HCT116 (cell line): Measurements from ENCODE around the gene FANK1. TPM values are rescaled to one million over a fixed set of nuclear protein-coding genes. Genes with fewer than 3 reads are reported as not detected.

ENCODE experiments used
- ATAC-seq: fragments of 200-7000 bp; cut with Tn5 transposase; 2 replicates; pipeline ENCODE4 v1.9.1; 2020; ENCODE audit warnings: mild to moderate bottlenecking, moderate library complexity
- BruUV-seq: library from RNA; stranded (reverse); fragments of 400-500 nt; replicated peaks from 2 replicates; lab custom pipeline; 2021; lab: Mats Ljungman, UMichigan
- CTCF ChIA-PET: fragments of 300-600 bp; sonication (Branson Sonifier 250); formaldehyde crosslinking; loops from one replicate; lab custom pipeline; 2021; ENCODE audit warnings: antibody characterized with exemption; lab: Charles Lee
- POLR2A ChIA-PET: fragments of 300-600, 350-600 bp; sonication (Branson Sonifier 250); formaldehyde crosslinking; loops from one replicate; lab custom pipeline; 2021; ENCODE audit warnings: antibody characterized with exemption; lab: Charles Lee
- RAD21 ChIA-PET, 2 experiments: fragments of 300-600 bp; sonication (Branson Sonifier 250); formaldehyde crosslinking; loops; one replicate each; lab custom pipeline; 2023; ENCODE audit warnings: low total read pairs in 2 of 2; ENCODE audit not compliant: uncharacterized antibody in 2 of 2, unreplicated experiment in 2 of 2, low non-redundant PET in 1 of 2; lab: Charles Lee
- DNase-seq: peaks from one replicate; pipeline ENCODE4 v3.0.0-alpha.2; 2010; ENCODE audit warnings: low read depth, low spot score
- H2AFZ ChIP-seq: fragments of 200-600 bp; shearing (Covaris generic), sonication (generic); 2 replicates; pipeline ENCODE4 v1.6.1; 2017; ENCODE audit warnings: low read depth, mixed run types, mixed read lengths, antibody characterized with exemption, low read length; ENCODE audit not compliant: poor library complexity, severe bottlenecking
- H3K27ac ChIP-seq: 2 replicates; pipeline ENCODE4 v1.5.1; 2012; ENCODE audit warnings: low read depth, low read length
- H3K27me3 ChIP-seq: fragments of 200-600 bp; sonication (generic); 2 replicates; pipeline ENCODE4 v1.6.1; 2016; ENCODE audit warnings: mixed run types, low read length, mixed read lengths; ENCODE audit not compliant: insufficient read depth
- H3K36me3 ChIP-seq, 2 experiments: fragments of 200-500 bp in 1 of 2; fragments of 200-600 bp in 1 of 2; sonication (Bioruptor generic) in 1 of 2; sonication (generic) in 1 of 2; 2 replicates each; pipeline versions ENCODE4 v1.5.1 to v1.6.1; 2014 to 2016; ENCODE audit warnings: low read length in 2 of 2, inconsistent platforms in 1 of 2, mixed read lengths in 1 of 2, mixed run types in 1 of 2; ENCODE audit not compliant: insufficient read depth in 2 of 2, control insufficient read depth in 1 of 2
- H3K4me1 ChIP-seq, 2 experiments: fragments of 200-600 bp in 1 of 2; sonication (generic) in 1 of 2; 2 replicates each; pipeline versions ENCODE4 v1.5.1 to v1.6.1; 2012 to 2017; ENCODE audit warnings: low read length in 2 of 2, inconsistent platforms in 1 of 2, mild to moderate bottlenecking in 1 of 2, mixed read lengths in 1 of 2, mixed run types in 1 of 2, moderate library complexity in 1 of 2; ENCODE audit not compliant: insufficient read depth in 2 of 2, control insufficient read depth in 1 of 2
- H3K4me2 ChIP-seq: fragments of 200-600 bp; sonication (generic); 2 replicates; pipeline ENCODE4 v1.6.1; 2017; ENCODE audit warnings: mixed run types, low read length, mixed read lengths
- H3K4me3 ChIP-seq, 2 experiments: fragments of 200-600 bp in 1 of 2; sonication (generic) in 1 of 2; replicated peaks in 1 of 2; 2 replicates each; pipeline ENCODE4 v1.5.1; 2011 to 2016; ENCODE audit warnings: low read length in 2 of 2, control low read depth in 1 of 2, low read depth in 1 of 2, mild to moderate bottlenecking in 1 of 2, mixed read lengths in 1 of 2, mixed run types in 1 of 2
- H3K79me2 ChIP-seq: fragments of 200-600 bp; sonication (generic); 2 replicates; pipeline ENCODE4 v1.6.1; 2017; ENCODE audit warnings: mild to moderate bottlenecking, mixed run types, low read length, moderate library complexity, mixed read lengths; ENCODE audit not compliant: insufficient read depth
- H3K9ac ChIP-seq: fragments of 200-600 bp; sonication (generic); 2 replicates; pipeline ENCODE4 v1.6.1; 2016; ENCODE audit warnings: low read length, mixed read lengths
- H3K9me2 ChIP-seq: fragments of 200-600 bp; sonication (generic), shearing (Covaris generic); 2 replicates; pipeline ENCODE4 v1.6.1; 2017; ENCODE audit warnings: mixed run types, mild to moderate bottlenecking, moderate library complexity; ENCODE audit not compliant: insufficient read depth
- H3K9me3 ChIP-seq, 2 experiments: fragments of 200-500 bp in 1 of 2; fragments of 200-600 bp in 1 of 2; sonication (Bioruptor generic) in 1 of 2; sonication (generic) in 1 of 2; 2 replicates each; pipeline ENCODE4 v1.6.1; 2014 to 2017; ENCODE audit warnings: low read length in 2 of 2, mixed read lengths in 2 of 2, inconsistent platforms in 1 of 2, low read depth in 1 of 2, mild to moderate bottlenecking in 1 of 2, mixed run types in 1 of 2, moderate library complexity in 1 of 2; ENCODE audit not compliant: control insufficient read depth in 1 of 2, insufficient read depth in 1 of 2
- H4K20me1 ChIP-seq: fragments of 200-600 bp; sonication (generic), shearing (Covaris generic); 2 replicates; pipeline ENCODE4 v1.6.1; 2017; ENCODE audit warnings: mixed run types, mild to moderate bottlenecking, moderate library complexity; ENCODE audit not compliant: insufficient read depth
- CBX3 ChIP-seq: IDR thresholded peaks from 2 replicates; pipeline ENCODE4 v1.6.1; 2012; ENCODE audit warnings: low read depth
- CEBPB ChIP-seq: IDR thresholded peaks from 2 replicates; pipeline ENCODE4 v1.6.1; 2012; ENCODE audit warnings: low read depth
- EGR1 ChIP-seq: IDR thresholded peaks from 2 replicates; pipeline ENCODE4 v1.6.1; 2012; ENCODE audit warnings: low read depth
- ELF1 ChIP-seq: IDR thresholded peaks from 2 replicates; pipeline ENCODE4 v1.6.1; 2012; ENCODE audit warnings: low read depth, borderline replicate concordance
- EZH2 ChIP-seq: fragments of 200-600 bp; sonication (generic); IDR thresholded peaks from 2 replicates; pipeline ENCODE4 v1.6.1; 2017; ENCODE audit warnings: antibody characterized with exemption, mixed run types
- EZH2phosphoT487 ChIP-seq: fragments of 200-600 bp; IDR thresholded peaks from 2 replicates; pipeline ENCODE4 v1.6.1; 2018; ENCODE audit warnings: antibody characterized with exemption, borderline replicate concordance
- JUND ChIP-seq: IDR thresholded peaks from 2 replicates; pipeline ENCODE4 v1.6.1; 2012
- POLR2A ChIP-seq: IDR thresholded peaks from 2 replicates; pipeline ENCODE4 v1.7.0; 2011; ENCODE audit warnings: borderline replicate concordance; ENCODE audit not compliant: insufficient read depth, insufficient read length; ENCODE audit errors: extremely low read depth
- POLR2AphosphoS5 ChIP-seq: IDR thresholded peaks from 2 replicates; pipeline ENCODE4 v1.6.1; 2011; ENCODE audit warnings: mild to moderate bottlenecking, low read depth, low read length, moderate library complexity
- RAD21 ChIP-seq: IDR thresholded peaks from 2 replicates; pipeline ENCODE4 v1.6.1; 2012; ENCODE audit warnings: low read depth, mild to moderate bottlenecking
- SP1 ChIP-seq: IDR thresholded peaks from 2 replicates; pipeline ENCODE4 v1.6.1; 2012; ENCODE audit warnings: low read depth
- SRF ChIP-seq: IDR thresholded peaks from 2 replicates; pipeline ENCODE4 v1.6.1; 2012; ENCODE audit warnings: low read depth
- YY1 ChIP-seq: IDR thresholded peaks from 2 replicates; pipeline ENCODE4 v1.6.1; 2011; ENCODE audit warnings: low read length, low read depth, moderate library complexity, mild to moderate bottlenecking; ENCODE audit not compliant: insufficient replicate concordance; ENCODE audit errors: extremely low read depth
- ZFX ChIP-seq: fragments of 450-650 bp; IDR thresholded peaks from 2 replicates; pipeline ENCODE4 v1.6.1; 2017
- ZNF274 ChIP-seq: fragments of 200-500 bp; sonication (Bioruptor generic); IDR thresholded peaks from 2 replicates; pipeline ENCODE4 v1.6.1; 2014; ENCODE audit warnings: mild to moderate bottlenecking, low read depth, low read length, inconsistent platforms
- intact Hi-C: fragments of 100-400 bp; cut with micrococcal nuclease; formaldehyde crosslinking; loops from 2 replicates; pipeline ENCODE4 v1.10.0; 2022
- total RNA-seq: library from RNA; stranded (reverse); gene quantifications from one replicate; pipeline ENCODE4 v1.2.1, GENCODE V29; 2021; ENCODE audit not compliant: unreplicated experiment
- TF ChIP-seq, protein P1 (sequence below): IDR thresholded peaks from 2 replicates; pipeline ENCODE4 v1.6.1; 2011; ENCODE audit warnings: mild to moderate bottlenecking, low read length, moderate library complexity; ENCODE audit not compliant: insufficient replicate concordance; ENCODE audit errors: extremely low read depth
- TF ChIP-seq, protein P2 (sequence below), 3 experiments: fragments of 200-600 bp in 1 of 3; sonication (generic) in 1 of 3; IDR thresholded peaks in 2 of 3; conservative IDR thresholded peaks in 1 of 3; 2 replicates each; pipeline ENCODE4 v1.5.1; 2012 to 2017; ENCODE audit warnings: low read depth in 2 of 3, low read length in 2 of 3, antibody characterized with exemption in 1 of 3, borderline replicate concordance in 1 of 3, control low read depth in 1 of 3, mild to moderate bottlenecking in 1 of 3, mixed read lengths in 1 of 3, mixed run types in 1 of 3, moderate library complexity in 1 of 3; ENCODE audit not compliant: insufficient read depth in 1 of 3
- TF ChIP-seq, protein P3 (sequence below): IDR thresholded peaks from 2 replicates; pipeline ENCODE4 v1.6.1; 2012

FANK1 gene
- total RNA-seq, 1 experiment from 2014 or later = 5.4 TPM

DNA sequence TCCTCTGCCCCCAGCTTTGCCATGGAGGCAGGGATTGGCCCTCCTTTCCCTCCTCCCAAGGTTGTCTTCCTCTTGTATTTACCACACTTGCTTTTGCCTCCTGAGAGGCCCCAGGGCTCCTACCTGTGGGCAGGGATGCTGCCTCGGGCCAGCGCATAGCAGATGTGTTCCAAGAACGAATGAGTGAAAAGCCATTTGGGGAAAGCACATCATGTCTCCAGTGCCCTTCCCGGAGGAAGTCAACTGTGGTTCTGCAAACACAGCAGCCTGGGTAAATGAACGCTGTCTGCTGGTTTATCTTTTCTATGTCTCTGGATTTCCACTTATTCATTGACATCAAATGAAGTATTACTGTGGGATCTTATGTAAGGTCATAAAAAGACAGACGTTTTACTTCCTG, 161.7 kb downstream of the FANK1 start:
- Histone ChIP-seq H3K36me3 (no peaks in the 10 kb centered on the region), H3K79me2 (no peaks in the 10 kb centered on the region), H4K20me1 (no peaks in the 10 kb centered on the region), H3K9me2 (no peaks in the 10 kb centered on the region), H3K4me1 (peaks cover 14 to 15% of the 10 kb centered on the region in 2 experiments), H3K4me3 (no peak overlapping the region), H3K27me3 (peaks cover 75% of the 10 kb centered on the region), H3K27ac (no peak overlapping the region), H3K4me2 (no peak overlapping the region), H3K9me3 (no peaks in the 10 kb centered on the region), H3K9ac (no peak overlapping the region), H2AFZ (no peak overlapping the region)
- ChIA-PET RAD21 (no interaction called here), CTCF (no interaction called here), POLR2A (no interaction called here)
- no TSS peak for BruUV-seq
- no peak for TF ChIP-seq POLR2AphosphoS5
- TF ChIP-seq, protein P1, sequence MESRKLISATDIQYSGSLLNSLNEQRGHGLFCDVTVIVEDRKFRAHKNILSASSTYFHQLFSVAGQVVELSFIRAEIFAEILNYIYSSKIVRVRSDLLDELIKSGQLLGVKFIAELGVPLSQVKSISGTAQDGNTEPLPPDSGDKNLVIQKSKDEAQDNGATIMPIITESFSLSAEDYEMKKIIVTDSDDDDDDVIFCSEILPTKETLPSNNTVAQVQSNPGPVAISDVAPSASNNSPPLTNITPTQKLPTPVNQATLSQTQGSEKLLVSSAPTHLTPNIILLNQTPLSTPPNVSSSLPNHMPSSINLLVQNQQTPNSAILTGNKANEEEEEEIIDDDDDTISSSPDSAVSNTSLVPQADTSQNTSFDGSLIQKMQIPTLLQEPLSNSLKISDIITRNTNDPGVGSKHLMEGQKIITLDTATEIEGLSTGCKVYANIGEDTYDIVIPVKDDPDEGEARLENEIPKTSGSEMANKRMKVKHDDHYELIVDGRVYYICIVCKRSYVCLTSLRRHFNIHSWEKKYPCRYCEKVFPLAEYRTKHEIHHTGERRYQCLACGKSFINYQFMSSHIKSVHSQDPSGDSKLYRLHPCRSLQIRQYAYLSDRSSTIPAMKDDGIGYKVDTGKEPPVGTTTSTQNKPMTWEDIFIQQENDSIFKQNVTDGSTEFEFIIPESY = no peak
- TF ChIP-seq CBX3 = no peak
- no peak for TF ChIP-seq EZH2phosphoT487
- TF ChIP-seq SRF = no peak
- no peak for TF ChIP-seq ZNF274
- TF ChIP-seq, protein P2, sequence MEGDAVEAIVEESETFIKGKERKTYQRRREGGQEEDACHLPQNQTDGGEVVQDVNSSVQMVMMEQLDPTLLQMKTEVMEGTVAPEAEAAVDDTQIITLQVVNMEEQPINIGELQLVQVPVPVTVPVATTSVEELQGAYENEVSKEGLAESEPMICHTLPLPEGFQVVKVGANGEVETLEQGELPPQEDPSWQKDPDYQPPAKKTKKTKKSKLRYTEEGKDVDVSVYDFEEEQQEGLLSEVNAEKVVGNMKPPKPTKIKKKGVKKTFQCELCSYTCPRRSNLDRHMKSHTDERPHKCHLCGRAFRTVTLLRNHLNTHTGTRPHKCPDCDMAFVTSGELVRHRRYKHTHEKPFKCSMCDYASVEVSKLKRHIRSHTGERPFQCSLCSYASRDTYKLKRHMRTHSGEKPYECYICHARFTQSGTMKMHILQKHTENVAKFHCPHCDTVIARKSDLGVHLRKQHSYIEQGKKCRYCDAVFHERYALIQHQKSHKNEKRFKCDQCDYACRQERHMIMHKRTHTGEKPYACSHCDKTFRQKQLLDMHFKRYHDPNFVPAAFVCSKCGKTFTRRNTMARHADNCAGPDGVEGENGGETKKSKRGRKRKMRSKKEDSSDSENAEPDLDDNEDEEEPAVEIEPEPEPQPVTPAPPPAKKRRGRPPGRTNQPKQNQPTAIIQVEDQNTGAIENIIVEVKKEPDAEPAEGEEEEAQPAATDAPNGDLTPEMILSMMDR (IDR thresholded peaks at IDR 0.05 in 2 of 3, conservative IDR thresholded peaks at IDR 0.05 in 1 of 3; ENCODE audit: borderline replicate concordance in 1 of 3, insufficient read depth in 1 of 3, low read depth in 2 of 3, low read length in 2 of 3) = no peak
- no peak for TF ChIP-seq YY1
- TF ChIP-seq EGR1 = no peak
- TF ChIP-seq JUND = no peak
- no peak for TF ChIP-seq SP1
- no peak for TF ChIP-seq ELF1
- TF ChIP-seq RAD21 = no peak
- no peak for TF ChIP-seq ZFX
- TF ChIP-seq EZH2 = no peak
- TF ChIP-seq POLR2A = no peak
- TF ChIP-seq CEBPB = no peak
- TF ChIP-seq, protein P3, sequence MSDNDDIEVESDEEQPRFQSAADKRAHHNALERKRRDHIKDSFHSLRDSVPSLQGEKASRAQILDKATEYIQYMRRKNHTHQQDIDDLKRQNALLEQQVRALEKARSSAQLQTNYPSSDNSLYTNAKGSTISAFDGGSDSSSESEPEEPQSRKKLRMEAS = no peak
- intact Hi-C loops = no loop called here
- DNase-seq = no peak
- no peak for ATAC-seq
